Left ventricle myocardium inferior (tissue), 1 donor: ENCODE measurements around the gene ADAMTS1. TPM values are rescaled to one million over a fixed set of nuclear protein-coding genes. Genes with fewer than 3 reads are reported as not detected.

Experiments used
- DNase-seq: peaks from one replicate; pipeline ENCODE4 v3.0.0-alpha.2; 2020
- H3K27ac ChIP-seq: fragments of 200-600 bp; replicated peaks from 2 replicates; pipeline ENCODE4 v1.8.0; 2021
- H3K27me3 ChIP-seq: fragments of 200-600 bp; 2 replicates; pipeline ENCODE4 v1.8.0; 2021; ENCODE audit warnings: low read depth
- H3K36me3 ChIP-seq: fragments of 200-600 bp; 2 replicates; pipeline ENCODE4 v1.8.0; 2021
- H3K4me1 ChIP-seq: fragments of 200-600 bp; 2 replicates; pipeline ENCODE4 v1.8.0; 2021
- H3K4me3 ChIP-seq: fragments of 200-600 bp; 2 replicates; pipeline ENCODE4 v1.8.0; 2021; ENCODE audit warnings: mild to moderate bottlenecking, moderate library complexity
- H3K9me3 ChIP-seq: fragments of 200-600 bp; replicated peaks from 2 replicates; pipeline ENCODE4 v1.8.0; 2021
- CTCF ChIP-seq: fragments of 200-600 bp; IDR thresholded peaks from 2 replicates; pipeline ENCODE4 v1.8.0; 2021; ENCODE audit warnings: antibody characterized with exemption, mild to moderate bottlenecking, borderline replicate concordance
- intact Hi-C: fragments of 100-400 bp; cut with micrococcal nuclease; formaldehyde crosslinking; loops from one replicate; pipeline ENCODE4 v1.11.0; 2022
- total RNA-seq: library from RNA; stranded (reverse); fragmentation: NEBNext Ultra II Directional; extraction: Animal tissue kit (Norgen Biotek cat#: 25700); gene quantifications from one replicate; pipeline ENCODE4 v1.2.1, GENCODE V29; 2021
- donor health status: DM: no; HTN: yes; CAD: no; lungs with severe emphysema.

Gene ADAMTS1
- total RNA-seq, 1 donor from 2014 or later, result 56.7 TPM

DNA sequence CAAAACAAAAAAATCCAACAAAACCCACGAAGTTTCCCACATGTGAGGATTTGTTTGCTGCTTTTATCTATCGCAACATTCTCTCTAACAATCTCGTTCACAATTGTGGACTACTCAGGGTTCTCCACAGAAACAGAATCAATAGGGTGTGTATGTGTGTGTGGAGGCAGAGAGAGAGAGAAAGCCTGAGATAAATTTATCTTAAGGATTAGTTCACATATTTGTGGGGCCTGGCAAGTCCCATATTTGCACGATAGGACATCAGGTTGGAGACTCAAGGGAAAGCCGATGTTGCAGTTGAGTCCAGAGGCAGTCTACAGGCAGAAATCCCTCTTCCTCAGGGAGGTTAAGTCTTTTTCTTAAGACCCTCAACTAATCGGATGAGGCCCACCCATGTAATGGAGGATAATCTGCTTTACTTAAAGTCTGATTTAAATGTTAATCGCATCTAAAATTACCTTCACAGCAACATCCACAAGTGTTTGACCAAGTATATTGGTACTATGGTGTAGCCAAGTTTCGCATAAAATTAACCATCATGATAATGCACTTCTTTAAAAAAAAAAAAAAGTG is 31.7 kb downstream of the ADAMTS1 start:
- no peak overlapping the region for H3K27ac ChIP-seq
- no peak for TF ChIP-seq CTCF
- intact Hi-C loops, result no loop called here
- DNase-seq, result no peak
- H3K9me3 ChIP-seq, result no peaks in the 10 kb centered on the region
- no peaks in the 10 kb centered on the region for H3K27me3 ChIP-seq
- H3K4me3 ChIP-seq, result no peak overlapping the region
- H3K36me3 ChIP-seq, result no peaks in the 10 kb centered on the region
- peaks cover 10% of the 10 kb centered on the region for H3K4me1 ChIP-seq

DNA sequence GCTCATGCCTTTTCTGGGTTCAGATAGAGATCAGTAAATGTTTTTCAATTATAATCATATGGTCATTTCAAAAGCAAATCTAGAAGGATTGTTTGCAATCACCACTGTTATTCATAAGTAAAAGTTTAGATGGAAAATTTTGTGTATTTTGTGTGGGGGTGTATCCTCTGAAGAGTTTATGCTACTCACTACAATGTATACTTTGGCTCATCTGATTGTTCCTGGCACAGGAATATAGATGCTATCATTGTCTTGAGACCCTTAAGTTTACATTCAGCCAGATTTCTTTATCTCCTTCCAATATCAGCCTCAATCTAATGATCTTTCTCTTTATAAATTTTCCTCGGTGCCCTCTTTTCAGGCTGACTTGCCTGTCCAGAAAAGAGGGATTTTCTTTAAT is 33.0 kb downstream of the ADAMTS1 start:
- H3K4me1 ChIP-seq, result peaks cover 10% of the 10 kb centered on the region
- no peak for DNase-seq
- intact Hi-C loops, result no loop called here
- no peak overlapping the region for H3K4me3 ChIP-seq
- no peaks in the 10 kb centered on the region for H3K9me3 ChIP-seq
- no peaks in the 10 kb centered on the region for H3K36me3 ChIP-seq
- no peaks in the 10 kb centered on the region for H3K27me3 ChIP-seq
- no peak for TF ChIP-seq CTCF
- H3K27ac ChIP-seq, result no peak overlapping the region

- no peak for TF ChIP-seq CTCF
- H3K4me1 ChIP-seq, result peaks cover 10% of the 10 kb centered on the region
- DNase-seq, result no peak
- H3K9me3 ChIP-seq, result no peaks in the 10 kb centered on the region
- intact Hi-C loops, result no loop called here
- H3K27ac ChIP-seq, result no peak overlapping the region
- H3K27me3 ChIP-seq, result no peaks in the 10 kb centered on the region
- H3K36me3 ChIP-seq, result no peaks in the 10 kb centered on the region
- no peak overlapping the region for H3K4me3 ChIP-seq
These were observed 33.7 kb downstream of the ADAMTS1 start for GRCh38 chr21:26811482-26811881.

DNA sequence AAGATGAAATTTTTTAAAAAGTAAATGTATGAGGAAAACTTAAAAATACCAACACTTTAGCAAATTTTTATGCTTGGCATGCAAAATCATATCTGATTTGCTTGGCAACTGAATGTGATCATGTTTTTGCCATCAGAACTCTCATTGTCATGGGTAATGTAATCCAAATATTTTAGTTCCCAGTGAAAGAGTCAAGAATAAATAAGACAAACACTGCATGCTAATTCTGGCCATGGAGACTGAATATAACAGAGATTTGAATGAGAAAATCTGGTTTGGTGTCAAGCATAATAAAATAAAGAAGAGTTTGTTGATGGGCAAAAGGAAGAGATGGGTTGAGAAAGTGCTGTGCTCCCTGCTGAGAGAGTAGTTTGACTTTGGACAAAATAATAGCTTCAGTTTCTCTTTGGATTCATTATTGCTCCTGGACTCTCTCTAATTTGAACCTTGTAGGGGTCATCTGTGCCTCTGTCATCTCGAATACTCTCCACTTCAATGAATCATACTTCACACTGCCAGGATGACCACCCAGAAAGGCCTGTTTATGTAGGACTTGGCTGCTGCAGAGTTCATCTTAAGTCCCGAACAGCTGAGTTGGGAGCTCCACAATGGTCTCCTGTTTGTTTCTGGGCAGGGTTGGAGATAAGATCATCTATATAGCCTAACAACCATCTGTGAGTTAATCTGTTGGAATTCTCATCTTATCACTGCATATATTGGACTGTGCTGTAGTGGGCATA is 34.4 kb downstream of the ADAMTS1 start:
- H3K4me3 ChIP-seq, result no peak overlapping the region
- no peak for DNase-seq
- no peak for TF ChIP-seq CTCF
- intact Hi-C loops, result no loop called here
- H3K27me3 ChIP-seq, result no peaks in the 10 kb centered on the region
- no peaks in the 10 kb centered on the region for H3K9me3 ChIP-seq
- peaks cover 10% of the 10 kb centered on the region for H3K4me1 ChIP-seq
- no peaks in the 10 kb centered on the region for H3K36me3 ChIP-seq
- H3K27ac ChIP-seq, result no peak overlapping the region

GRCh38 chr21:26810266-26810665 is 34.9 kb downstream of the ADAMTS1 start:
- no peaks in the 10 kb centered on the region for H3K9me3 ChIP-seq

More at GRCh38 chr21:26810266-26810665, 34.9 kb downstream of the ADAMTS1 start:
- intact Hi-C loops, result no loop called here
- no peak overlapping the region for H3K27ac ChIP-seq
- no peaks in the 10 kb centered on the region for H3K27me3 ChIP-seq
- H3K4me3 ChIP-seq, result no peak overlapping the region
- no peak for TF ChIP-seq CTCF
- no peaks in the 10 kb centered on the region for H3K36me3 ChIP-seq
- peaks cover 8% of the 10 kb centered on the region for H3K4me1 ChIP-seq
- no peak for DNase-seq
